MM.1S (cell line): Measurements from ENCODE around the gene AP2A1.

Experiments
- CTCF ChIP-seq: fragments of 300-600 bp; sonication (generic); IDR thresholded peaks from 2 replicates; pipeline ENCODE4 v1.5.1; 2016; ENCODE audit warnings: antibody characterized with exemption, low read length, mixed read lengths
- EZH2 ChIP-seq: fragments of 300-600 bp; sonication (generic); optimal IDR thresholded peaks from 2 replicates; pipeline ENCODE3; 2017; ENCODE audit warnings: low read depth, mild to moderate bottlenecking, antibody characterized with exemption, low read length, mixed read lengths
- EZH2phosphoT487 ChIP-seq: fragments of 300-600 bp; sonication (generic); IDR thresholded peaks from 2 replicates; pipeline ENCODE4 v1.6.1; 2018; ENCODE audit warnings: antibody characterized with exemption, low read length

GRCh38 chr19:49823472-49823871, 56.7 kb downstream of the AP2A1 start:
- TF ChIP-seq CTCF = no peak
- TF ChIP-seq EZH2phosphoT487 = no peak
- TF ChIP-seq EZH2 = no peak
